Parathyroid adenoma (tissue), 2 donors: ENCODE results near the gene ARHGEF4.

ENCODE experiments used
- H2AFZ ChIP-seq: fragments of 300-600 bp; sonication (generic); one replicate; pipeline ENCODE4 v1.7.0; 2017; ENCODE audit warnings: antibody characterized with exemption, mild to moderate bottlenecking
- H3K27ac ChIP-seq: fragments of 300-600 bp; sonication (generic); one replicate; pipeline ENCODE4 v1.7.0; 2017
- H3K27me3 ChIP-seq: fragments of 300-600 bp; sonication (generic); one replicate; pipeline ENCODE4 v1.7.0; 2017; ENCODE audit warnings: low read length; ENCODE audit not compliant: control insufficient read depth, insufficient read depth
- H3K36me3 ChIP-seq: fragments of 300-600 bp; sonication (generic); one replicate; pipeline ENCODE4 v1.7.0; 2017; ENCODE audit warnings: low read length; ENCODE audit not compliant: control insufficient read depth, insufficient read depth
- H3K4me1 ChIP-seq: fragments of 300-600 bp; sonication (generic); one replicate; pipeline ENCODE4 v1.7.0; 2017; ENCODE audit warnings: control low read depth
- H3K4me2 ChIP-seq: fragments of 300-600 bp; sonication (generic); one replicate; pipeline ENCODE4 v1.7.0; 2017; ENCODE audit warnings: low read length
- H3K4me3 ChIP-seq: fragments of 300-600 bp; sonication (generic); one replicate; pipeline ENCODE4 v1.7.0; 2017; ENCODE audit warnings: low read depth, low read length
- H3K79me2 ChIP-seq: fragments of 300-600 bp; sonication (generic); one replicate; pipeline ENCODE4 v1.7.0; 2017; ENCODE audit warnings: control low read depth
- H3K9ac ChIP-seq: fragments of 300-600 bp; sonication (generic); one replicate; pipeline ENCODE4 v1.7.0; 2017; ENCODE audit warnings: mild to moderate bottlenecking
- H3K9me3 ChIP-seq: fragments of 300-600 bp; sonication (generic); one replicate; pipeline ENCODE4 v1.7.0; 2017; ENCODE audit warnings: low read length; ENCODE audit not compliant: control insufficient read depth
- CTCF ChIP-seq: fragments of 300-600 bp; sonication (generic); IDR thresholded peaks from one replicate; pipeline ENCODE4 v1.7.0; 2017; ENCODE audit warnings: antibody characterized with exemption, mild to moderate bottlenecking
- donor health status: primary hyperparathyroidism.

The ARHGEF4 gene

GRCh38 chr2:130852521-130853115 is 15.9 kb downstream of the ARHGEF4 start:
- Histone ChIP-seq H3K4me2 (no peak overlapping the region), H3K9ac (no peak overlapping the region), H3K27me3 (no peaks in the 10 kb centered on the region), H3K4me1 (no peaks in the 10 kb centered on the region), H3K4me3 (no peak overlapping the region), H3K27ac (no peak overlapping the region), H2AFZ (no peak overlapping the region), H3K9me3 (no peaks in the 10 kb centered on the region), H3K36me3 (no peaks in the 10 kb centered on the region), H3K79me2 (no peaks in the 10 kb centered on the region)
- no peak for TF ChIP-seq CTCF

GRCh38 chr2:130853391-130853790 is 16.7 kb downstream of the ARHGEF4 start:
- H3K4me1 ChIP-seq = no peaks in the 10 kb centered on the region
- H3K9ac ChIP-seq = no peak overlapping the region
- H3K4me2 ChIP-seq = no peak overlapping the region
- TF ChIP-seq CTCF = no peak
- no peaks in the 10 kb centered on the region for H3K9me3 ChIP-seq
- no peaks in the 10 kb centered on the region for H3K79me2 ChIP-seq
- H3K4me3 ChIP-seq = no peak overlapping the region
- H3K27me3 ChIP-seq = no peaks in the 10 kb centered on the region
- no peak overlapping the region for H2AFZ ChIP-seq
- H3K36me3 ChIP-seq = no peaks in the 10 kb centered on the region
- H3K27ac ChIP-seq = no peak overlapping the region

- Histone ChIP-seq H3K4me1 (no peaks in the 10 kb centered on the region), H2AFZ (no peak overlapping the region), H3K79me2 (no peaks in the 10 kb centered on the region), H3K9ac (no peak overlapping the region), H3K27ac (no peak overlapping the region), H3K4me3 (no peak overlapping the region), H3K9me3 (no peaks in the 10 kb centered on the region), H3K36me3 (no peaks in the 10 kb centered on the region), H3K4me2 (no peak overlapping the region), H3K27me3 (no peaks in the 10 kb centered on the region)
- TF ChIP-seq CTCF = no peak
These were observed 17.6 kb downstream of the ARHGEF4 start for GRCh38 chr2:130854301-130854700.

GRCh38 chr2:130864830-130865800 is 28.4 kb downstream of the ARHGEF4 start:
- H3K4me3 ChIP-seq = no peak overlapping the region
- no peak overlapping the region for H2AFZ ChIP-seq
- H3K9ac ChIP-seq = no peak overlapping the region
- no peak for TF ChIP-seq CTCF
- H3K4me2 ChIP-seq = no peak overlapping the region
- no peaks in the 10 kb centered on the region for H3K9me3 ChIP-seq
- no peaks in the 10 kb centered on the region for H3K4me1 ChIP-seq
- H3K79me2 ChIP-seq = no peaks in the 10 kb centered on the region
- no peak overlapping the region for H3K27ac ChIP-seq
- H3K36me3 ChIP-seq = no peaks in the 10 kb centered on the region
- H3K27me3 ChIP-seq = no peaks in the 10 kb centered on the region
